Stimulated activated CD4-positive, alpha-beta T cell treated with anti-CD3 and anti-CD28 coated beads, Interleukin-12 subunit alpha, Interleukin-12 subunit beta, amount 100 ng/mL, for 4 hours (primary cell): ENCODE results near the gene ZSCAN31.
"Not testable (repeated sequence)": the region's sequence is repeated elsewhere in the genome, so short reads cannot be mapped to it uniquely, and the experiment has no call there.

Experiments used
- DNase-seq: peaks from one replicate; pipeline ENCODE4 v3.0.0-alpha.2; 2020

Gene ZSCAN31

DNA sequence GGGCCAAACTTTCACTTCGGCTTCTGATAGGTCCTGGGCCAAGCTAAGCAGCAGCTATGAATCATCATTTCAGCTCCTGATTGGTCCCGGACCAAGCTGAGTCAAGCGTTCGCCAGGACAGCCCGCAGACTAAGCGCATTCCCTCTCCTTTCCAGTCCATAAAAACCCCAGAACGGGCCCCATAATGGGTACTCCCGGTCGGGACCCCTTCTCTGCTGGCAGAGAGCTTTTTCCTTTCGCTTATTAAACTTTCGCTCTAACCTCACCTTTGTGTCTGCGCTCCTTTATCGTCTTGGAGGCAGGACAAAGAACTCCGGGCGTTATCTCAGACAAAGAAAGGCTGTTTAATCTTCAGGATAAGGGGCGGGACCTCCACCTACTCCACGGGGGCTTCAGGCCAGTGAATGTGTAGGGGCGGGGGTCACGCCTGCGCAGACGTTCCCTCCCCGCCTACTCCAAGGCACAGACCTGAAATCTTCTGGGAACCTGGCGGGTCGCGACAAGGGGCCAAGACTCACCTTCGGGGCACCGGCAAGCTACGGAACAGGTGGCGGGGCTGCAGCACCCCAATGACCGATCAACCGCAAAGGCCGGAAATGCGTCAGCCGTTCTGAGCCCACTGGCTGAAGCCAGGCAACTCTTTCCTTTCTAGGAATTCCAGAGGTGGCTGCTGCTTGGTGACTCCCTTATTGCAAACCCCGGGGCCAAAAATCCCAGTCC, at the start of gene ZSCAN31:
Gene ZSCAN31 (minus strand): TSS at position 585 of the 720 bp plus-strand sequence. CDS start 6,465 bp downstream, outside the sequence.
- peak; percentile 68 for DNase-seq

DNA sequence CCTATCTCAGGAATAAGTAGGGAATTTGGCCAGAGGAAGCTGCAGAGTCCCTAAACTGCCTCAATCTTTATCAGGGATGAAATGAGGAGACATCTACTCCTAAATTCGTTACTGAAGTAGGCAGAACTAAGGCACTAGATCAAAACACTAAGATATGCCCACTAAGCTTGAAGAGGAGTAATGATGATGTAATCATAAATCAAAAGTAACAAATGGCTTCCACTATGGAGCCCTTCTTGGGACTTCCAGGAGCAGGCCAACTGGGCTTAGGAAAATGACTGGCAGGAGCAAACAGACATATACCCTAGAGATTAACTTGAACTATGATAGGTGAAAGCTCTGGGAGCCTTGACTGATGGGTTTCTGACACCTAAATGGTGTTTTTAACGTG, 48.2 kb upstream of the ZSCAN31 start:
- DNase-seq = no peak

DNA sequence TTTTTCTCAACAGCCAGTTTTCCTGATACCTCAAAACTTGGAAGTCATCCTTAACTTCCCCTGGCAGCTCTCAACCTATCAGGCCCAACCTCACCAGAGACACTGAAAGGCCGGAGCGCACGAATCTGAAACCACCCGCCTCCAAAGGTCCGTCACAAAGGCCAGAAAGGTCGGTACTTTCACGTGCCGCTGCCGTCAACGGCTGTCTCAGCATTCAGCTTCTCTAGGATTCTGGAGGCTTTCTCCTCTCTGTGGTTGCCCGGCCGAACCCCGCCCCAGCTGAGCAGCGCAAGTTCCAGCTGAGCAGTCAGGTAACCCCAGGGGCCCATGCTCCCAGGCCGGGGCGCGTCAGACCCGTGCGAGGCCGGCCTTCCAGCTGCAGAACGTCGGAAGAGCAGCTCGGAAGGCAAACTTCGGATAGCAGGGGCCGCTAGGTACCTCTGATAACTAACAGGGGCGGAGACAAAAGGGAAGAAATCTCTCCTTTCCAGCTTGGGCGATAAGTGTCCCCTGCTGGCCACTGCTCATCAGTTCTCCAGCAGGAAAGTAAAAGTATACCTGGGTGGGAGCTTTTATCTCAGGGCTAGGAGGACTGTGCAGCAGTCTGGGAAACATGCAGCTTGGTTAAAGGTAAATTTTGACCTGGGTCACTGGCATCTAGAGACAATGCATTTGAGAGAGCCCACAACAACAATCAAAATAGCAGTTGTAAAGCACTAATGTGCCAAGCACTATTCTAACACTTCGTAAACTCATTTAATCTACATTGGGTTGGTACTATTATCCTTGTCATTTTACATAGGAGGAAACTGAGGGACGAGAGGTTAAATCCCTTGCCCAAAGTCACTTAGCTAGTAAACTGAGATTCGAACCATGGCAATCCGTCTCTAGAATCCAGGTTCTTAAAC, 47.5 kb upstream of the ZSCAN31 start:
- peak; percentile 26 for DNase-seq

DNA sequence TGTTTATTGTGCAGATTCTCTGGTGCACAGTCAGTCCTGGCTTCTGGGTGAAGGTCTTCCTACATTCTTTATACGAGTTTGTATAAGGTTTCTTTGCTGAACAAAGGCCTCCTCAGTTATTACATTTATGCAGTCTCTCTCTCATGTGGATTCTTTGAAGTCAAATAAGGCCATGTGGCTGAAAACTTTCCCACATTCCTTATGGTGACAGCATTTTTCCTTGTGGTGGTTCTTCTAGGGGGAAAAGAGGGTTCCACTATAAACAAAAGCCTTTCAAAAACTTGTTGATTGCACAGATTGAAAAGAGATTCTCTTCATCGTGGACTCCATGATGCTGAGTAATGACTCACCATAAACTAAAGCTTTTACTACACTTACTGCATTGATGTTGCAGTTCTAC, 44.4 kb upstream of the ZSCAN31 start:
- no peak for DNase-seq

DNA sequence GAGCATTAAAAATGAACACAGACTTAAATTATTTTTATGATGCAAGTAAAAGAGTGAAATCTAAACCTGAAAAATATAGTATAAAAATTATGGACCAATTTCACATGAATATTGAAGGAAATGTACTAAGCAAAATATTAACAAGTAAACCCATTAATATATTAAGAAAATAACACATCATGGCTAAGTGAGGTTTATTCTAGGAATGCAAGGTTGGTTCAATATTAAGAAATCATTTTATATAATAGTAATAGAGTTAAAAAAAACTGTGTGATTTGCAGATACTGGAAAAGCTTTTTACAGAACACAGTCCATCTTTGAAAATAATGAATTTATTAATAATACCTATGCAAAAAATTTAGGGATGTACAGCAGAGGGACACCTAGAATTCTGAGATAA, 42.7 kb upstream of the ZSCAN31 start:
- no peak for DNase-seq

DNA sequence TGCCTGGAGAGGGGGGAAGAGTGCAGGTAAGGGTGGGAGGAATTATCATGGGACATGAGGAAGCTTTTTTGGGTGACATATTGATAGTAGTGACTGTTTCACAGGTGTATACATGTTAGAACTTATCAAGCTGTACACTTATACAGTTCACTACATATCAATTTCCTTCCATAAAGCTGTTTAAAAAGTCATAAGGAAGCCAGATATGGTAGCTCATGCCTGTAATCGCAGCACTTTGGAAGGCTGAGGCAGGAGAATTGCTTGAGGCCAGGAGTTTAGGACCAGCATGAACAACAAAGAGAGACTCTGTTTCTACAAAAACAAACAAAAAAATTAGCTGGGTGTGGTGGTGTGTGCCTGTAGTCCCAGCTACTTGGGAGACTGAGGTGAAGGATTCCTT, 41.9 kb upstream of the ZSCAN31 start:
- DNase-seq = no peak

DNA sequence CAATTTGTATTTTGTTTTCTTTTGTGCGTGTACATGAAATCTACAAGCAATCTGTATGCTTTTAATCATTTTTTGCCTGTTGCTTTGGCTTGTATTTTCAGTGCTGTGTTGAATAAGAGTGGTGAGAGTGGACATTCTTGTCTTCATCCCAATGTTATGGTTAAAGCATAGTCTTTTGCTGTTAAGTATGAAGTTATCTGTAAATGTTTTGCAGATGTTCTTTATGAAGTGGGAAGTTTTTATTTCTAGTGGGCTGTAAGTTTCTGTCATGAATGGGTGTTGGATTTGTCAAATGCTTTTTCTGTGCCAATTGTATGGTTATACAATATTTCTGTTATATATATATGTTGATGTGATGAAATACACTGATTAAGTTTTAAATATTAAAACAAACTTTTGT, 38.0 kb upstream of the ZSCAN31 start:
- DNase-seq = no peak

DNA sequence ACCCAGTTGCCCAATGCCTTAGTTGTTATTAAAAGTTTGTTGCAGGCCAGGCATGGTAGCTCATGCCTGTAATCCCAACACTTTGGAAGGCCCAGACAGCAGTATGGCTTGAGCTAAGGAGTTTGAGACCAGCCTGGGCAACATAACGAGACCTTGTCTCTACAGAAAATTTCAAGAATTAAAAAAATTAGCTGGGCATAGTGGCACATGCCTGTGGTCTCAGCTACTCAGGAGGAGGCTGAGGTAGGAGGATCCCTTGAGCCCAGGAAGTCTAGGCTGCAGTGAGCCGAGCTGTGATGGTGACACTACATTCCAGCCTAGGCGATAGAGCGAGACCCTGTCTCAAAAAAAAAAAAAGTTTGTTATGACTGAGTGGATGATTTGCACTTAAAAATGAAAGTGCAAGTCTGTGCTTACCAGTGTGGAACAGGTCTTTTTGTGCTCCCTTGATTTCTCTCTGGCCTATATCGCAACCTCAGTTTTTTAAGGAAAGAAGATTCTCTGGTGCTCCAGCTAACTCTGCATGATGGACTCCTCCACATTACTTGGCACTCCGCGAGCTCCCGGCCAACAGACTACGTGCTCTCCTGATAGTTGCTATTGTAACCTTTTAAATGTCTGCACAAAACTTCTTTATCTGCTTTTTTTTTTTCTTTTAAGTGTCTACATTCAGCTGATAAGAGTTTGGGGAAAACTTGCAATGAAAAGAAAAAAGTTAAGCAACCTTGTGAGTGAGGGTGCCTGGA, 35.9 kb upstream of the ZSCAN31 start:
- no peak for DNase-seq

DNA sequence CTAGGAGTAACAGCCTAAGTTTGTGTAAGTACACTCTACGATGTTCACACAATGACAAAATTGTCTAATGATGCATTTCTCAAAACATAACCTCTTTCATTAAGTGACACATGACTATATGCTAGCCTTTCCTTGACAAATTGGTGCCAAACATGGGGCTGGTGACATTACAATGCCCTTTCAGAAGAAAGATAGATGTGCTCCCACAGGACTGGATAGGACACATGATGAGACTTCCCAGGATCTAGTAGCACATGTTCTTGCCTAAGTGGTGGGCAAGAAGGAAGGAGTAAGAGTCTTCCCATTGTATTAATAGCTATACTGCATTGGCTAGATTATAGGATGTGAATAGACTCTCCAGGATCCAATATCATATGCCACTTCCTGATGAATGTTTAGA, 35.3 kb upstream of the ZSCAN31 start:
- no peak for DNase-seq

DNA sequence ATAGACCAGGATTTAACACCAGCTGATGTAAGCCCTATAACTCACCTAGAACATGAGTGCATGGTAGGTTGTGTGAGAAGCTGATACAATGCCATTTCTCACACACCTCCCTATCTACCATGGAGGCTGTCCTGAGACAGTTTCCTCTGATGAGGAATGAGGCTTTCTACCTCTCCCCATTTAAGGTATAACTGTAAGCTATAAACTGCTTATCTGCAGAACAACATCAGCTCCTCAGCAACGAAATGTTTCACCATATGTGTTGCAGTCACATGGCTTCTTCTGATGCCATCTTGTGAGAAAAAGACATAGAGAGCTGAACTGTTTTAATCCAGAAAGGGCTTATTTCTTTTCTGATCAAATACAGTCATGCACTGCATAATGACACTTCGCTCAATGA, 34.5 kb upstream of the ZSCAN31 start:
- DNase-seq = no peak

DNA sequence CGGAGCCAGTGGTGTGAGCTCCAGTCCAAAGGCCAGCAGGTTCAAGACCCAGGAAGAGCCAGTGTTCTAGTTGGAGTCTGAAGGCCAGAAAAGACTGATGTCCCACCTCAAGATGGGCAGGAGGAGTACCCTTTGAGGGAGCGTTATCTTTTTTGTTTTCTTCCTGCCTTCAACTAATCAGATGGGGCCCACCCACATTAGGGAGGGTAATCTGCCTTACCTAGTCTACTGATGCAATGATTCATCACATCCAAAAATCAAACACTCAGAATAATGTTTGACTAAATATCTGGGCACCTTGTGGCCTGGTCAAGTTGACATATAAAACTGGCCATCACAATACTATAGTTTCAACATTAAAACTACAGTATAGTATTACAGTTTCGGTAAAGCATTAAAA, 33.5 kb upstream of the ZSCAN31 start:
- DNase-seq = no peak

DNA sequence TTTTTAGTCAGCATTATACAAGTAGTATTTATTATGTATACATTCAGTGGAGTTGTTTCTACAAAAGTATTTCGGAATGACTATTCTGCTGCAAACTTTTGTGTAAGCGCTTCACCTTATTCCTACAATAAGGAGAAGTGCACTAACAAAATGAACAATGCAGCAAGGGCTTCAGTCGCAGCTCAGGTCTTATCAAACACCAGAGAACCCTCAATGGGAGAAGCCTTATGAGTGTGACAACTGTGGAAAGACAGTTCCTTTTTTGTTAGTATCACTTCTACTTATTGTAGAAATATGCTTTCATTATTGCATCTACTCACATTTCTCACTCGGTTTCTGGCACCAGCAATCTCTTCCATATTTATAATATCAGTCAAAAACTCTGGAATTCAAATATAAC, 32.6 kb upstream of the ZSCAN31 start:
- no peak for DNase-seq

DNA sequence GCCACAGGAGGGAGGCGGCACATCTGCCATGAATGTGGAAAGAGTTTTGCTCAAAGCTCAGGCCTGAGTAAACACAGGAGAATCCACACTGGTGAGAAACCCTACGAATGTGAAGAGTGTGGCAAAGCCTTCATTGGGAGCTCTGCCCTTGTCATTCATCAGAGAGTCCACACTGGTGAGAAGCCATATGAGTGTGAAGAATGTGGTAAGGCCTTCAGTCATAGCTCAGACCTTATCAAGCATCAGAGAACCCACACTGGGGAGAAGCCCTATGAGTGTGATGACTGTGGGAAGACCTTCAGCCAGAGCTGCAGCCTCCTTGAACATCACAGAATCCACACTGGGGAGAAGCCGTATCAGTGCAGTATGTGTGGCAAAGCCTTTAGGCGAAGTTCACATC, 29.6 kb upstream of the ZSCAN31 start:
- not testable (repeated sequence) for DNase-seq

DNA sequence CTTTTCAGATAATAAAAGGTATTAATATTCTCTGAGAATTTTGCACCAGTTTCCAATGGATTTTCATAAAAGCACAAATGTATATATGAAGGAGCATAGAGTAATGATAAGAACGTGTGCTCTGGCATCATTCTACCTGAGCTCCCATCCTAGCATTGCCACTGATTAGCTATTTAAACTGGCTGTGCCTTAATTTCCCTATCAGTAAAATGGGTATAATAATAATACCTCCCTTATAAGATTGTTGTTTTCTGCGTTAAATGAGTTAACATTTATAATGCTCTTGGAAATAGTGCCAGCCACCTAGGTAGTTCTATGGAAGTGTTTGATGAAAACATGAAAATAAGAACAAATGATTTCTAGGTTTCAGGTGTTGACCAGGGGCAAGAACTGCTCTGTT, 25.0 kb upstream of the ZSCAN31 start:
- DNase-seq = no peak

DNA sequence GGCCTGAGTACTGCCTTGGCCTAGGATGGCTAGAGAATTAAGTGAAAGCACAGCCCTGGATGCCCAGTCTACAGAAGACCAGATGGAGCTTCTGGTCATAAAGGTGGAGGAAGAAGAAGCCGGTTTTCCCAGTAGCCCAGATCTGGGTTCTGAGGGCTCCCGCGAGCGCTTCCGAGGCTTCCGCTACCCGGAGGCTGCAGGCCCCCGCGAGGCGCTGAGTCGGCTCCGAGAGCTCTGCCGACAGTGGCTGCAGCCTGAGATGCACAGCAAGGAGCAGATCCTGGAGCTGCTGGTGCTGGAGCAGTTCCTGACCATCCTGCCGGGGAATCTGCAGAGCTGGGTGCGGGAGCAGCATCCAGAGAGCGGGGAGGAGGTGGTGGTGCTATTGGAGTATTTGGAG, 23.6 kb upstream of the ZSCAN31 start:
- DNase-seq = not testable (repeated sequence)

DNA sequence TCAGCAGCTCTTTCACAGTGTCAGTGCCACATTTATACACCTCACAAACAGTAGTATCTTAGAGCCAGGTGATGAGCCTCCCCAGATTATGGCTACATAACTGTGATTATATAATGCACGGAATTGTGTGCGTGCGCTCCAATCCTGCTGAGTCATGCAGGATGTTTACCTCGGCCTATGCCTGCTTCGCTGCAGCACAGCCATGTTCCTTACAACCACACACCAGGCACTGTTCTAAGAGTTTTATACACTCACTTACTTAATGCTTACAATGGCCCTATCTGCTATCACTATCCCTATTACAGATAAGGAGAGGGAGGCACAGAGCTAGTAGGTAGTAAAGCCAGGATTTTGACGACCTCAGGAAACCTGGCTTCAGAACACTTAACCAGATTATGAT, 21.1 kb upstream of the ZSCAN31 start:
- no peak for DNase-seq

DNA sequence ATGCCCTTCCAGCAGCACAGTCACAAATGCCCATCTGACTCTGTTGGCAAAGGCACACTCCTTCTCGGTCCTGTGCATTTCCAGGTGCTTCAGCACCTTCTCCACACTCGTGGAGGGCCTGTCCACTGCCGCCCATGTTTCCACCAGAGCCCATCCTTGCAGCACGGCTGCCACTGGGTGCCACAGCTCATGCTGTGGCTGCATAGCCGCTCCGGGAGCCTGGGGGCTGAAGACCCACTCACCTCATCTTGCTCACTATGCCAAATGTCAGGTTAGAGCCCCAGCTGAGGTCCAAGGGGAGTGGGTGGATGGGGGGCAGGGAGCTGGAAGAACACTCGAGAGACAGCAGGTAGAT, 20.7 kb upstream of the ZSCAN31 start:
- no peak for DNase-seq

DNA sequence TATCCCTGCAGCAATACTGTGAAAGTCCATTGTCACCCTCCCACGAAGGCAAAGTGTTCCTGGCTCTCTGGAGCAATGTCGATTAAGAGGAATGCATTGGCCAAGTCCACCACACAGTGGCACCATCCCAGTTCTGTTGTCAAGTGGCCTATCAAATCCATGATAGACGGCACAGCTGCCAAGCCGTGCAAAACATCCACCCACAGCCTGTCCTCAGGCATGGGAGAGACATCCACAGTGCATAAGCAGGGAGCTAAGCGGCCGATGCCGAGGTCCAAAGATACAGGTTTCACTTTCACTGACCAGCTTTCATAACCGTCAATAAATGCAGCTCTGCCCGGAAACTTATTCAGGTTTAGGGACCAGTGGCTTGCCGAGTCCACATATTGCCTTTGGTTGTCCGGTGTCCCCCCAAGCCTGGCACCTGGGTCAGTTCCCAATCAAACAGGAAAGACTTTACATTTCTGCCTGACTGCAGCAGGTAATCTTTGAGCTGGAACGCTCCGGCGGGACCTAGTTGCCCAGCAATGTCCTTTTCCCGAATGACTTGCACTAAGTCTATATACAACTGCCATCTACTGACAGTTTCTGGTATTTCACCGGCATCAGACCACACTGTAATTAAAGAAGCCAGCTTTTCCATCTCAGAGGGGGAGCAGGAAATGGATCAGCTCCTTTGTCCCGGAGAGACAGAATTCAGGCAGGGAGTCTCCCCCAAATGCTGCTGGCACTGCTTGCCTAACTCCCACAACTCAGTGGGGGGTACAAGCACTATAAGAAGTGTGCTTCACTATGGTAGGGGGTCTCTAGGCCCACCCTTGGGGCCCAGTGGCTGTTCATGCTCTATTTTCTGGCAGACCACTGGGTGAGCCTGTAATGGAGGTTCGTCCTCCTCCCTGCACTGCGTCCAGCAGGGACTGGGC, 20.1 kb upstream of the ZSCAN31 start:
- DNase-seq = peak; percentile 42

DNA sequence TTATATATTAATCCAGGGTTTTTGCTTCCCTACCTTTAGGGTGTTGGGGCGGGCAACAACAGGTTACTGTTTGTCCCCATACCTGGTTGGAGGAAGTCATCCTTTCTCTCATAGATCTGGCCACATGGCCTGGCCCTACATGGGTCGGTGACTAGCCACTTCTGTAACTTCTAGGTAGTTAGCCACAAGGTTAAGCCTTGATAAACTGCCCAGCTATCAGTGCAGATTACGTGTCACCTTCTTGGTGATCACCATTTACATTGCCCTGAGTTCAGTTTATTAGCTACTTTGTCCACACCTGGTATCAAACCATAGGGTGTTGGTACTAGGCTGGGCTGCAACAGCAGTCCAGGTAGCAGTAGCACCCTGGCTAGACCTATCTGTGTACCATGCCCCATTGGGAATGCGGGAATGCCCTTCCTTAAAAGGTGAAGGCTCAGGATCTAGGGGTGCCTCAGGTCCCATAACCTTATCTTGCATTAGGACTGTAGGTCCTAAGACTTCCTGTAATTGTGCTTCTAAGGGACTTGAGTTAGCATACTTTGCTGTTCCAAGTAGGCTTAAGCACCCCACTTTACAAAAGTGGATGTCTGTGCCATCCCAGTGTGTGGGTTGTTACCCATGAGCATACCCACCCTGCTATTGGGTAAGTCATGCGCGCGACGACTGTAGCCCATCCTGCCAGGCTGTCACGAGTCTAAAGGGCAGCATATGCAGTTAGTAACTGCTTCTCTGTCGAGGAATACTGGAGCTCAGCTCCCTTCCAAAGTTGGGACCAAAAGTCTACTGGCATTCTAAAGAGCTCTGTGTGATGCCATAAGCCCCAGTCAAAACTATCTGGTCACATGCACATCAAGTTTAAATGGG, 19.0 kb upstream of the ZSCAN31 start:
- DNase-seq = no peak

DNA sequence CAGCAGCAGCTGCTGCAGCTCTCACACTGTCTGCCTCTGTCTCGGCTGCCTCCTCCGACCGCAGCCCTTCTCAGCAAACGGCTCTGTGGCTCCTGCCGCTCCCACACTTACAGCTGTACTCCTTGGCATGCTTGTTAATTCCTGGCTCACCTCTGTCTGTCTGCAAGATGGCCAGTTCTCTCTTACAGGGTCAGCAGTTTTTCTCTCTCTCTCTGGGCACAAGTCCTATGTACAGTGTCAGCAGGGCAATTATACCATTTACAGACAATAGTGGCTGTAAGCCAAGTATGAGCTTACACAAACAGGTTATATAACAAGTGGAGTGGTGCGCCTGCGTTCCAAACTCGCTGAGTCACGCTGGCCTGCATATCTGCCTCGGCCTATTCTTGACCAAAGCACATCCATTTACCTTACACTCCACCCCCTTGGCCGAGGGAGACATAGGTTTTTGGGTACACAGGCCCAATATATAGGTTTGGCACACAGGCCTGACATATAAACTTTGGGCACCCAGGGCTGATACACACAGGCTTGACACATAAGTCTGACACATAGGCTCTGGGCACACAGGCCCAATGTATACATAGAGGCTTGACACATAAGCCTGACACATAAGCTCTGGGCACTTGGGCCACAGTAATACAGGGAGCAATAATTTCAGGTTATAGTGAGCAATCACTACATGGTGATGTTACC, 18.2 kb upstream of the ZSCAN31 start:
- no peak for DNase-seq

DNA sequence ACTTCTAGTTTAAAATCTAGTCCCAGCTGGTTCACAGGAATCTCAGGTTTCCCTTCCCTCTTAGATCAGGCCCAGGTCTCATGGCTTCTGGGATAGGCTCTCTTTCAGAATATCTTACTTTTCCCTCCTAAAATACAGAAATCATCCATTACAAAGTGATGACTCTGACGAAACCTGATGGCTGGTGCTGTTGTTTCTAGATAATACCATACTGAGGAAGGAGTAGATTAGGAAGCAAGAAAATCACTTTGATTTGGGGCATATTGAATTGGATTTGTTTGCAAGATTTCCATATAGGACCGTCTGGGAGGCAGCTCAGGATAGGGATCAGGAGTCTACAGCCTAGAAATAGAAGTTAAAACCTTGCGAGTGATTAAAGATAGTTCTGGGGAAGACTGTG, 17.4 kb upstream of the ZSCAN31 start:
- no peak for DNase-seq
